H9 (cell line): ENCODE data around the gene TMEM115. TPM values are rescaled to one million over a fixed set of nuclear protein-coding genes. Genes with fewer than 3 reads are reported as not detected.

Experiments used
- DNase-seq: peaks from one replicate; pipeline ENCODE4 v3.0.0-alpha.2; 2017
- H2AFZ ChIP-seq: one replicate; pipeline ENCODE4 v1.6.1; 2013; ENCODE audit warnings: mild to moderate bottlenecking, low read length, control low read depth, moderate library complexity
- H2AK5ac ChIP-seq: 2 replicates; pipeline ENCODE4 v1.6.1; 2013; ENCODE audit warnings: low read length, control low read depth, mixed read lengths; ENCODE audit not compliant: insufficient read length
- H2BK120ac ChIP-seq: one replicate; pipeline ENCODE4 v1.6.1; 2013; ENCODE audit warnings: low read depth, mild to moderate bottlenecking, low read length, control low read depth, inconsistent platforms; ENCODE audit not compliant: poor library complexity, severe bottlenecking
- H2BK12ac ChIP-seq: 2 replicates; pipeline ENCODE4 v1.6.1; 2013; ENCODE audit warnings: low read length, control low read depth, mixed read lengths, low read depth; ENCODE audit not compliant: insufficient read length
- H2BK15ac ChIP-seq: 2 replicates; pipeline ENCODE4 v1.6.1; 2013; ENCODE audit warnings: low read depth, low read length, control low read depth
- H2BK20ac ChIP-seq: one replicate; pipeline ENCODE4 v1.6.1; 2013; ENCODE audit warnings: low read depth, mild to moderate bottlenecking, low read length, control low read depth, inconsistent platforms; ENCODE audit not compliant: poor library complexity, severe bottlenecking
- H2BK5ac ChIP-seq: 2 replicates; pipeline ENCODE4 v1.6.1; 2013; ENCODE audit warnings: low read length, control low read depth, mixed read lengths; ENCODE audit not compliant: insufficient read length
- H3K14ac ChIP-seq: 2 replicates; pipeline ENCODE4 v1.6.1; 2013; ENCODE audit warnings: low read length, control low read depth; ENCODE audit not compliant: insufficient read depth
- H3K18ac ChIP-seq: 2 replicates; pipeline ENCODE4 v1.6.1; 2013; ENCODE audit warnings: low read depth, mild to moderate bottlenecking, mixed read lengths, low read length, control low read depth; ENCODE audit not compliant: insufficient read length
- H3K23ac ChIP-seq: 2 replicates; pipeline ENCODE4 v1.6.1; 2013; ENCODE audit warnings: low read length, control low read depth, mixed read lengths, low read depth; ENCODE audit not compliant: insufficient read length
- H3K23me2 ChIP-seq: 2 replicates; pipeline ENCODE4 v1.6.1; 2013; ENCODE audit warnings: low read depth, mild to moderate bottlenecking, mixed read lengths, low read length, control low read depth; ENCODE audit not compliant: insufficient read length, poor library complexity, severe bottlenecking
- H3K27ac ChIP-seq: 2 replicates; pipeline ENCODE4 v1.5.1; 2013; ENCODE audit warnings: low read length, control low read depth, mixed read lengths, low read depth; ENCODE audit not compliant: insufficient read length
- H3K27me3 ChIP-seq: 2 replicates; pipeline ENCODE4 v1.6.1; 2013; ENCODE audit warnings: low read length, control low read depth, inconsistent platforms; ENCODE audit not compliant: insufficient read depth
- H3K4ac ChIP-seq: 2 replicates; pipeline ENCODE4 v1.6.1; 2013; ENCODE audit warnings: low read depth, mild to moderate bottlenecking, control low read depth, inconsistent platforms, low read length, moderate library complexity
- H3K4me1 ChIP-seq: 2 replicates; pipeline ENCODE4 v1.6.1; 2013; ENCODE audit warnings: low read length, control low read depth, inconsistent platforms; ENCODE audit not compliant: insufficient read depth
- H3K4me2 ChIP-seq: 2 replicates; pipeline ENCODE4 v1.6.1; 2013; ENCODE audit warnings: low read length, control low read depth, mixed read lengths; ENCODE audit not compliant: insufficient read length, insufficient read depth
- H3K56ac ChIP-seq: 2 replicates; pipeline ENCODE4 v1.6.1; 2013; ENCODE audit warnings: low read depth, mild to moderate bottlenecking, mixed read lengths, low read length, control low read depth; ENCODE audit not compliant: insufficient read length
- H3K79me1 ChIP-seq: 2 replicates; pipeline ENCODE4 v1.6.1; 2013; ENCODE audit warnings: low read depth, mild to moderate bottlenecking, moderate library complexity, low read length, control low read depth, inconsistent platforms; ENCODE audit not compliant: insufficient read depth, poor library complexity, severe bottlenecking
- H3K79me2 ChIP-seq: 2 replicates; pipeline ENCODE4 v1.6.1; 2013; ENCODE audit warnings: low read length, control low read depth, inconsistent platforms; ENCODE audit not compliant: insufficient read depth
- H3K9ac ChIP-seq: 2 replicates; pipeline ENCODE4 v1.6.1; 2013; ENCODE audit warnings: low read length, control low read depth, mixed read lengths; ENCODE audit not compliant: insufficient read length; ENCODE audit errors: extremely low read depth
- H3K9me3 ChIP-seq: one replicate; pipeline ENCODE4 v1.6.1; 2013; ENCODE audit warnings: low read depth, low read length, inconsistent platforms; ENCODE audit not compliant: control insufficient read depth
- H3T11ph ChIP-seq: one replicate; pipeline ENCODE4 v1.6.1; 2013; ENCODE audit warnings: mild to moderate bottlenecking, low read length, control low read depth, inconsistent platforms
- H4K20me1 ChIP-seq: one replicate; pipeline ENCODE4 v1.6.1; 2013; ENCODE audit not compliant: control insufficient read depth, insufficient read length, insufficient read depth
- H4K5ac ChIP-seq: 2 replicates; pipeline ENCODE4 v1.6.1; 2013; ENCODE audit warnings: low read depth, mild to moderate bottlenecking, mixed read lengths, low read length, control low read depth; ENCODE audit not compliant: insufficient read length
- H4K8ac ChIP-seq: replicated peaks from 2 replicates; pipeline ENCODE4 v1.6.1; 2013; ENCODE audit warnings: low read length, control low read depth, mixed read lengths, low read depth; ENCODE audit not compliant: insufficient read length
- H4K91ac ChIP-seq: 2 replicates; pipeline ENCODE4 v1.6.1; 2013; ENCODE audit warnings: low read depth, mild to moderate bottlenecking, moderate library complexity, mixed read lengths, low read length, control low read depth; ENCODE audit not compliant: insufficient read length
- H3K27ac Mint-ChIP-seq, 3 experiments: 2 replicates in 2 of 3; 3 replicates in 1 of 3; pipeline ENCODE4 v1.8.0; 2020 to 2021; ENCODE audit warnings: mixed read lengths in 3 of 3, mild to moderate bottlenecking in 1 of 3, moderate library complexity in 1 of 3
- H3K27me3 Mint-ChIP-seq: 2 replicates; pipeline ENCODE4 v1.8.0; 2021; ENCODE audit warnings: low read depth, mild to moderate bottlenecking, moderate library complexity, mixed read lengths
- H3K36me3 Mint-ChIP-seq, 3 experiments: 2 replicates in 2 of 3; 3 replicates in 1 of 3; pipeline ENCODE4 v1.8.0; 2020 to 2021; ENCODE audit warnings: low read depth in 3 of 3, mixed read lengths in 3 of 3; ENCODE audit not compliant: insufficient read depth in 1 of 3
- H3K4me1 Mint-ChIP-seq, 2 experiments: 2 replicates each; pipeline ENCODE4 v1.8.0; 2020; ENCODE audit warnings: mixed read lengths in 2 of 2
- H3K4me3 Mint-ChIP-seq, 2 experiments: 2 replicates in 1 of 2; 3 replicates in 1 of 2; pipeline ENCODE4 v1.8.0; 2020 to 2021; ENCODE audit warnings: mild to moderate bottlenecking in 2 of 2, mixed read lengths in 2 of 2, moderate library complexity in 1 of 2
- H3K9me3 Mint-ChIP-seq, 2 experiments: 2 replicates in 1 of 2; 3 replicates in 1 of 2; pipeline ENCODE4 v1.8.0; 2020; ENCODE audit warnings: mild to moderate bottlenecking in 2 of 2, mixed read lengths in 2 of 2, moderate library complexity in 1 of 2
- CTCF ChIP-seq: fragments of 200-600 bp; sonication (generic); conservative IDR thresholded peaks from 3 replicates; pipeline ENCODE4 v1.8.0; 2021; ENCODE audit warnings: antibody characterized with exemption, mild to moderate bottlenecking
- WGBS: extraction: QIAGEN DNeasy Blood & Tissue Kit; methylation state at CpG from one replicate; pipeline ENCODE4 v1.1.7; 2013; ENCODE audit warnings: missing lambda C conversion rate, low lambda C conversion rate, mixed read lengths; ENCODE audit not compliant: insufficient read length; ENCODE audit errors: extremely low coverage; 5-methylcytosine and 5-hydroxymethylcytosine counted together
- total RNA-seq: library from RNA; stranded (reverse); gene quantifications from 2 replicates; pipeline ENCODE4 v1.2.1, GENCODE V29; 2021

The TMEM115 gene
- total RNA-seq, 1 experiment from 2014 or later = 32.3 TPM

- no peaks in the 10 kb centered on the region for H3K9me3 ChIP-seq
- no peak overlapping the region for H2AK5ac ChIP-seq
- H3K27ac Mint-ChIP-seq = no peak overlapping the region
- no peak overlapping the region for H2BK120ac ChIP-seq
- H3K36me3 Mint-ChIP-seq = 0 out of 7 replicates have a peak, but pooled peaks cover 0 to 4% (median 0%) of the 10 kb centered on the region in 3 experiments
- no peak overlapping the region for H2AFZ ChIP-seq
- H3K79me1 ChIP-seq = no peaks in the 10 kb centered on the region
- no peak overlapping the region for H4K8ac ChIP-seq
- no peak for TF ChIP-seq CTCF
- H4K20me1 ChIP-seq = no peaks in the 10 kb centered on the region
- H3K23me2 ChIP-seq = no peaks in the 10 kb centered on the region
- H3K4me3 Mint-ChIP-seq = no peak overlapping the region
- no peak overlapping the region for H3K4ac ChIP-seq
- H3K56ac ChIP-seq = no peak overlapping the region
- peaks cover 6% of the 10 kb centered on the region for H3K27me3 Mint-ChIP-seq
- H2BK20ac ChIP-seq = no peak overlapping the region
- H3K4me2 ChIP-seq = no peak overlapping the region
- 0 out of 4 replicates have a peak, but pooled peaks cover 0 to 6% of the 10 kb centered on the region in 2 experiments for H3K4me1 Mint-ChIP-seq
- H3K27ac ChIP-seq = no peak overlapping the region
- no peak overlapping the region for H3K9ac ChIP-seq
- no peak overlapping the region for H2BK5ac ChIP-seq
- no peaks in the 10 kb centered on the region for H3K9me3 Mint-ChIP-seq
- no CpG with 5 or more reads among the region's 5 CpGs for WGBS
- H4K5ac ChIP-seq = no peak overlapping the region
- H3K14ac ChIP-seq = no peak overlapping the region; the same call in 1 of the 2 replicates
- H3K23ac ChIP-seq = no peak overlapping the region
- no peak overlapping the region for H4K91ac ChIP-seq
- H2BK15ac ChIP-seq = no peak overlapping the region
- no peak for DNase-seq
- no peaks in the 10 kb centered on the region for H3K27me3 ChIP-seq
- no peaks in the 10 kb centered on the region for H3K4me1 ChIP-seq
- no peak overlapping the region for H3K18ac ChIP-seq
- H3K79me2 ChIP-seq = no peaks in the 10 kb centered on the region
- H3T11ph ChIP-seq = no peak overlapping the region
- H2BK12ac ChIP-seq = no peak overlapping the region
Observed at GRCh38 chr3:50393061-50393460, 33.7 kb upstream of the TMEM115 start.
